Subcutaneous adipose tissue (tissue), 4 donors: ENCODE measurements around the gene INPP4B. TPM values are rescaled to one million over a fixed set of nuclear protein-coding genes. Genes with fewer than 3 reads are reported as not detected.

Source experiments
- total RNA-seq, 4 donors: library from RNA; depleted of rRNA; stranded (reverse); fragments of >200 nt; gene quantifications; one replicate each; pipeline ENCODE4 v1.1.0, GENCODE V29; 2016
- TF ChIP-seq, protein P1 (sequence below): fragments of 450-650 bp; IDR thresholded peaks from one replicate; pipeline ENCODE4 v1.5.1; 2016; ENCODE audit warnings: low read depth, mild to moderate bottlenecking, control low read depth, antibody characterized with exemption, moderate library complexity

The INPP4B gene
- total RNA-seq, 4 donors from 2014 or later, result 14.3 to 28.1 (median 24.6) TPM

DNA sequence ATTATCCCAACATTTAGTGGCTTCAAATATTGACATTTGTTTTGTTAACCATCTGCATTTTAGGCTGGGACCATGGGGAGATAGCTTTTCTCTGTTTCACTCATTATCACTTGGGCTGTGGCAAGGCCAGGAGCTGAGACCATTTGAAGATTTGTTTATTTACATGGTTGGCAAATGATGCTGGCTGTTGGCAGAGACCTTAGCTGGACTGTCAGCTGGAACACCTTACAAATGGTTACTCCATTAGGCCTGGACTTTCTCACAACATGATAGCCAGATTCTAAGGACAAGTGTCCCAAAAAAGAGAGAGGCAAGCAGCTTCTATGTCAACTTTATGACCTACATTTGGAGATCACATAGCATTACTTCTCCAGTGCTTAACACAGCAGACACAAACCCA lies 130.4 kb downstream of the INPP4B start:
- TF ChIP-seq, protein P1, sequence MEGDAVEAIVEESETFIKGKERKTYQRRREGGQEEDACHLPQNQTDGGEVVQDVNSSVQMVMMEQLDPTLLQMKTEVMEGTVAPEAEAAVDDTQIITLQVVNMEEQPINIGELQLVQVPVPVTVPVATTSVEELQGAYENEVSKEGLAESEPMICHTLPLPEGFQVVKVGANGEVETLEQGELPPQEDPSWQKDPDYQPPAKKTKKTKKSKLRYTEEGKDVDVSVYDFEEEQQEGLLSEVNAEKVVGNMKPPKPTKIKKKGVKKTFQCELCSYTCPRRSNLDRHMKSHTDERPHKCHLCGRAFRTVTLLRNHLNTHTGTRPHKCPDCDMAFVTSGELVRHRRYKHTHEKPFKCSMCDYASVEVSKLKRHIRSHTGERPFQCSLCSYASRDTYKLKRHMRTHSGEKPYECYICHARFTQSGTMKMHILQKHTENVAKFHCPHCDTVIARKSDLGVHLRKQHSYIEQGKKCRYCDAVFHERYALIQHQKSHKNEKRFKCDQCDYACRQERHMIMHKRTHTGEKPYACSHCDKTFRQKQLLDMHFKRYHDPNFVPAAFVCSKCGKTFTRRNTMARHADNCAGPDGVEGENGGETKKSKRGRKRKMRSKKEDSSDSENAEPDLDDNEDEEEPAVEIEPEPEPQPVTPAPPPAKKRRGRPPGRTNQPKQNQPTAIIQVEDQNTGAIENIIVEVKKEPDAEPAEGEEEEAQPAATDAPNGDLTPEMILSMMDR, result no peak

- TF ChIP-seq, protein P1, result no peak
Observed at GRCh38 chr4:142713282-142714030, 132.6 kb downstream of the INPP4B start.

GRCh38 chr4:142708231-142708630 lies 137.9 kb downstream of the INPP4B start:
- TF ChIP-seq, protein P1, result no peak

DNA sequence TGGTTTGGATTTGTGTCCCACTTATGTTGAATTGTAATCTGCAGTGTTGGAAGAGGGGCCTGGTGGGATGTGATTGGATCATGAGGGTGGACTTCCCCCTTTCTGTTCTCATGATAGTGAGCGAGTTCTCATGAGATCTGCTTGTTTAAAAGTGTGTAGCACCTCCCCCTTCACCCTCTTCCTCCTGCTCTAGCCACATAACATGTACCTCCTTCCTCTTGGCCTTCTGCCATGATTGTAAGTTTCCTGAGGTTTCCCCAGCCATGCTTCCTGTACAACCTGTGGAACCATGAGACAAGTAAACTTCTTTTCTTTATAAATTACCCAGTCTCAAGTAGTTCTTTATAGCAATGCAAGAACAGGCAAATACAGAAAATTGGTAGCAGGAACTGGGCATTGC lies 138.7 kb downstream of the INPP4B start:
- TF ChIP-seq, protein P1, result no peak

- TF ChIP-seq, protein P1, result no peak
Observed at GRCh38 chr4:142706381-142706780, 139.7 kb downstream of the INPP4B start.

DNA sequence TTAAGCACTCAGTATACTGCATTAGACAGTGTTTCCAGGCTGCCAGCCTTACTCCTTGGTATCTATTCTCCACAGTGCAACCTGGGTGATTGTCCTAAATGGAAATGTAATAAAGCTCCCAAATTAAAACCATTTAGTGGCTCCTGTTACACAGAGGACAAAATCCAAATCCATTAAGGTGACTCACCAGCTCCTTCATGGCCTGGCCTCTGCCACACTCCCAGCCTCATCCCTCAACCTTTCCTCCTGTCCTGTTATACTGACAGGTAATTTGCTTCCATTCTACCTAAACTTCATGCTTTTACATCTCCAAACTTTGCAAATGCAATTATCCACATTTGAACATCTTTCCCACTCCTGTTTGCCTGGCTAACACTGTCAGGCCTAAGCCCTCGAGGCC lies 140.3 kb downstream of the INPP4B start:
- TF ChIP-seq, protein P1, result no peak

GRCh38 chr4:142703694-142704309 lies 142.3 kb downstream of the INPP4B start:
- TF ChIP-seq, protein P1, result no peak
